GM18907 (cell line): ENCODE measurements around the gene SAMD10.
"Not testable (repeated sequence)": the region's sequence is repeated elsewhere in the genome, so short reads cannot be mapped to it uniquely, and the experiment has no call there.

Source experiments
- ATAC-seq: cut with Tn5 transposase; IDR thresholded peaks from one replicate; pipeline ENCODE4 v1.9.1; 2021; ENCODE audit warnings: mild to moderate bottlenecking, moderate library complexity; ENCODE audit not compliant: unreplicated experiment

The SAMD10 gene

GRCh38 chr20:63969838-63970713, 9.4 kb downstream of the SAMD10 start, which contains the start of gene ZNF512B:
Gene ZNF512B (minus strand): TSS chr20:63969930. CDS start chr20:63967950, 1,980 bp downstream.
- ATAC-seq = no peak

DNA sequence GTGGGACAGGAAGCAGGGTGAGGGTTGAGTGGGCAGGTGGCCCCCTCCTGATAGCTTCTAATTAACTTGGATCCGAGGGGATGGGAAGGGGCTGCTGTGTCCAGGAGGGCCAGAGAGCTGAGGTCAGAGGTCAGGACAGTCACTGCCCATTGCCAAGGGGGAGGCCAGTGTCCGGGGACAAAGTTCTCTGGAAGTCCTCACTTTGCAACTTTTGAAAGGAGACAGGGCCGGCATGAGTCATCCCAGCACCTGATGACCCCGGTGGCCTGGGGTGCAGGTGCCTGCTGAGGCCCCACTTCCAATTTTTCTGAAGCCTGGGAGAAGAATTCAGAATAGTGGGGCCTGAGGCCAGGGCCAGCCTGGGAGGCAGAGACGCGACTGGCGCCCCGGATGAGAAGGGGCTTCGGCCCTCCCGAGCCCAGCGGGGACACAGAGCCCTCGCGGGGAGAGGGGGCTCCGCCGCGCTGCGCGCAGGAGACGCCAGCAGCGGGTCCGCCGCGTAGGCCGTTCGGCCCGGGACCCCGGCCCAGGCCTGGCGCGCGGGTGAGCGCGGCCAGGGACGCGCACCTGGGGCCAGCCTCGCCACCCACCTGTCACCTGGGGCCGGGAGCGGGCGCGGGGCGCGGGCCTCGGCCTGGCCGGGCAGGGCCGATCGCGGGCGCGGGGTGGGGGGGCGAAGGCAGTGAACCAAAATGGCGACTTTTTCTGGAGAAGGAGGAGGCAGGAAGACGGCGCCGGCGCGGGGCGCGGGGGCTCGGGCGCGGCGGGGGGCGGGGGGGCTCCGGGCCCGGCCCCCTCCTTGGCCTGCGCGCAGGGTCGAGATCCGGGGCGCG, 10.3 kb downstream of the SAMD10 start:
- no peak for ATAC-seq

DNA sequence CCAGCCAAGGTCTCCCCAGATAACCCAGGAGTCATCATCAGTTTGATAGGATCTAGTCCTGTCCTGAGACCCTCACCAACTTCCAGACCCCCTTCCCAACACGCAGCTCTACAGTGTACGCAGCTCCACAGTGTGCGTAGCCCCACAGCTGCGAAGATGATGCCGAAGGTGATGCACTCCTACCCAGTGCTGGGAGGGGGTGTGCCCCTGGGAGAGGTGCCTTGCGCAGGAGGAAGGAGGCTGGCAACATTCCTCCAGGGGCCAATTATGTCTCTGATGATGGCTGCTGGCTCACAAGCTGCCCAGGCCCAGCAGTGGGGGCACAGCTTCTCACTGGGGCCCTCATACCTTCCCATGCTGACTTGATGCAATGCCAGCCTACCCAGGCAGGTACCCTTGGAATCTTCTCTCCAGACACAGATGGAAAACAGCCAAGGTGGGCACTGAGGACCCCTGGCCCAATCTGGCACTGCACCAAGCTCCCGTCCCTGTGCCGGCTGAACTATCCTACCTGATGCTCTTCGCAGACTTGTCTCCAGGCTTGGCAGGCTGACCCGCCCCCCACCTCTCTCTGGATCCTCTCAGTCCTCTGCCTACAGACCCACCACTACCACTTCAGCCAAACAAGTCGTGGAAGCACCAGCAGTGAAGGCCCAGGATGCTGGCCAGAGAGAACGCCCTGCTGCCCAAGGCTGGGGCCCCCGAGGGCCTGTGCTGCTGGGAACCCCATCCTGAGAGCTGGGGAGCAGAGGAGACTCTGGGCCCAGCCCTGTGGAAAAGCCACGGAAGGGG, 11.1 kb downstream of the SAMD10 start:
- ATAC-seq = no peak

GRCh38 chr20:63967330-63968135, 11.9 kb downstream of the SAMD10 start:
- no peak for ATAC-seq

DNA sequence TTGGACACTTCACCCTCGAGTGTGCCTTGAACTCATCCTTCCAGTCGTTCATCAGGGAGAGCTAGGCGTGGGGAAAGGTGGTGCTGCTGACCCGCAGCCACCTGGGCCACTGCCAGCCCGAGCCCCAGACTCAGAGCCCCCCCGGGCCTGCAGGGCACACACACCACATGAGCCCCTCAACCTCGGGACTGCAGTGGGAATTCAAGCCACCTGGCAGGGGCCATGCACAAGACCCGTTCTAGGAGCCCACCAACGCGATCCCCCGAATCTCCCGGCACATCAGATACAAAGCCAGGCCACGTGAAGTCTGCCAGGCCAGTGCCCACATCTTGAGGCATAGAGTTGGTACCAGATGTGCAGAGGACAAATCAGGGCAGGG, 12.5 kb downstream of the SAMD10 start:
- ATAC-seq = no peak

GRCh38 chr20:63966172-63966943, 13.1 kb downstream of the SAMD10 start:
- no peak for ATAC-seq

GRCh38 chr20:63964412-63964811, 15.0 kb downstream of the SAMD10 start:
- ATAC-seq = no peak

DNA sequence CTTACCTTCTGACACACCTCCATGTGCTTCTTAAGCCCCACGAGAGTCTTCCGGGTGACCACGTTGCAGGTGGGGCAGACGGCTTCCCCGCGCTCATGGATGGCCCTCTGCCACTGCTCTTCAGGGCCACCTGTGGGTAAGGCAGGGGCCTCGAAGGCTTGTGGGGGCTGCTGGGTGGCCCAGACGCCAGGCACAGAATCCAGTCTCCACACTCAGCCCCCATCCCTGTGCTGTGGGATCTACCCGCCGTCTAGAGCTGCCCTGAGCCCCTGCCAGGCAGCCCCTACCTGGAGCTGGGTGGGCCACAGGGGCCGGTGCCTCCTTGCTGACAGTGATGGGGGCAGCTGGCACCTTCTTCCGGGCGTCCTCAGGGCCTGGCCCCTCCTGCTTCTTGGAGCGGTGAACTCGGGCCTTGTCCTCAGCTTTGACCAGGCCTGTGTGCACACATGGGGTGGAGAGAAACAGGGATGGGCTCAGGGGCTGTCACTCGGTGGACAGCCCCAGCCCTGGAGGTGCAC, 15.6 kb downstream of the SAMD10 start:
- ATAC-seq = no peak

- ATAC-seq = no peak
Measured at GRCh38 chr20:63963348-63963741, 16.1 kb downstream of the SAMD10 start.

DNA sequence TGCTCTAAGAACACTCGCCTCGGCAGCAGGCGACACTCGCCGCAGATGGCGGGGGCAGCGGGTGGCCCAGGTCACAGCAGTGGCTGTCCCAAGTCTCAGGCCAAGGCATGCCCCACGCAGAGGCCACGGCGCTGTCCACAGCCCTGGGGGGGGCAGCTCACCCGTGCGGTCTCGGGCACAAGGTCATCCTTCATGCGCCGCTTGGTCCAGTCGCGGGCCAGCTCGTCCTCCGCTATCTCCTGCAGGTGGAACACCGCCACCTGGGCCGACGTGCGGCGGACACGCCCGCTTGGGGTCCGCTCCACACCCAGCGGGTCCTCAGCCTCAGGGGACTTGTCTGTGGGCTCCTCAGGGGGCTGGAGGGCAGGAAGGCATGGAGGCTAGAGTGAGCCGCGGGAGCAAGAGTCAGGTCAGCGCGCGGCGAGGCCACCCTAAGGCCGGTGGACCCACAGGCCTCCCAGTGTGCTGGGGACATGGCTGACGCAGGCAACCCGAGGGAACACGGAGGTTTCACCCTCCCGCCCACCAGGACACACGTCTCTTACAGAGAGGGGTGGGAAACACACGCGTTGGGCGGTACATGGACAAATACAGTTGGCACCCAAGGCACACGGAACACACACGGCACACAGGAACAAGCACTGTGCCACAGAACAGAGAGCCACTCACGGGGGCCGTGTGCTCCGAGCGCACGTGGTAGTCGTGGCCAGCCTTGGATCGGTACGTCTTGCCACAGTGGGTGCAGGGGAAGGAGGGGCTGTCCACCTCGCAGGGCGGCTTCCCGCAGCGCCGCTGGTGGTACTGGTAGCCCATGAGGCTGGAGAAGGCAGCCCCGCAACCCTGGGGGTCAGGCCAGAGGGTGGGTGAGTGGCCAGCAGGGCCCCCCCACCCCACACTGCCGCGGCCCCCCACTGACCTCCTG, 16.8 kb downstream of the SAMD10 start:
- no peak for ATAC-seq

- no peak for ATAC-seq
Measured at GRCh38 chr20:63961664-63962425, 17.6 kb downstream of the SAMD10 start.

- not testable (repeated sequence) for ATAC-seq
Measured at GRCh38 chr20:63960654-63961621, 18.5 kb downstream of the SAMD10 start.

GRCh38 chr20:63959699-63960075, 19.8 kb downstream of the SAMD10 start:
- ATAC-seq = no peak

GRCh38 chr20:63958964-63959698, 20.3 kb downstream of the SAMD10 start:
- no peak for ATAC-seq

GRCh38 chr20:63958471-63958870, 21.0 kb downstream of the SAMD10 start:
- no peak for ATAC-seq
